NCI-H2171 treated with DMSO at 0.1 percent for 48 hours (cell line): ENCODE data around the gene PLEKHA5.
"Not testable (repeated sequence)": the region's sequence is repeated elsewhere in the genome, so short reads cannot be mapped to it uniquely, and the experiment has no call there.

ENCODE experiments used
- DNase-seq: peaks from one replicate; lab custom pipeline; 2025; lab: John Stamatoyannopoulos, UW

PLEKHA5 gene

DNA sequence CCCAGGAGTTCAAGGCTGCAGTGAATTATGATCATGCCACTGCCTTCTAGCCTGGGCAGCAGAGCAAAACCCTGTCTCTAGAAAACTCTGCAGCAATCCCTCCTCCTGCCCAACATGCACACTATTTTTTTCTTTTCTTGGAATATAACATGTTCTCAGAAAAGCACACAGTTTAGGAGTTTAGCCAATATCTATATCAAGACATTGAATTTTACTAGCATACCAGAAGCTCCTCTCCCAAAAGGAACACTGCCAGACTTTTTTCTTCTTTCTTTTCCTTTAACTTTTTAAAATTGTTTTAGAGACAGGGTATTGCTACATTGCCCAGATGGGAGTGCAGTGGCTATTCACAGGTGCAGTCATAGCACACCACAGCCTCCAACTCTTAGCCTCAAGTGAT is 202.7 kb downstream of the PLEKHA5 start:
- no peak for DNase-seq

GRCh38 chr12:19338405-19338804 is 208.9 kb downstream of the PLEKHA5 start:
- no peak for DNase-seq

DNA sequence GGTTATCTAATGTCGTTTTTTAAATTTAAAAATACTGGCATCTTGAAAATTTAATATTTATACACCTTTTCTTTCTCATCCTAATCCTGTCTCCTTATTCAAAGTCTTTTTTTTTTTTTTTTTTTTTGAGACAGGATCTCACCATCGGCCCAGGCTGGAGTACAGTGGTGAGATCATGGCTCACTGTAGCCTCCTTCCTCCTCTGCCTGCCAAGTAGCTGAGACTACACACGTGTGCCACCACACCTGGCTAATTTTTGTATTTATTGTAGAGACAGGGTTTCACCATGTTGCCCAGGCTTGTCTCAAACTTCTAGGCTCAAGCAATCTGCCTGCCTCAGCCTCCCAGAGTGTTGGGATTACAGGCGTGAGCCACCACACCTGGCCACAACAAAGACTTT is 221.3 kb downstream of the PLEKHA5 start:
- DNase-seq, result peak; percentile 22

DNA sequence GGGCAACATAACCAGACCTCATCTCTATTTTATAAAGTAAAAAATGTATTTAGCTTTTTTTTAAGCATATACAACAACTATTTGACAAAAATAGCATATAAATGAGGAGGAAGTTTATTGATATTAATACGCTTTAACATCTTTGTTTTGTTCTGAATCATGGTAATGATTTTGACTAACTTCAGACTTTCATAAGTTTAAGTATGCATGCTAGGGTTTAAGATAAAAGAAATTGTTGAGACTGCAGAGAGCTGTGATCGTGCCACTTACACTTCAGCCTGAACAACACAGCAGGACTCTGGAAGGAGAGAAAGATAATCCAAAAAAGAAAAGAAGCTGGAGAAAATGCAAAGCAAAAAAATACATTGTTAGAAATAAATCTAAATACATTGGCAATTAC is 221.8 kb downstream of the PLEKHA5 start:
- DNase-seq, result no peak

GRCh38 chr12:19369691-19370148 is 240.2 kb downstream of the PLEKHA5 start:
- peak; percentile 83 for DNase-seq

DNA sequence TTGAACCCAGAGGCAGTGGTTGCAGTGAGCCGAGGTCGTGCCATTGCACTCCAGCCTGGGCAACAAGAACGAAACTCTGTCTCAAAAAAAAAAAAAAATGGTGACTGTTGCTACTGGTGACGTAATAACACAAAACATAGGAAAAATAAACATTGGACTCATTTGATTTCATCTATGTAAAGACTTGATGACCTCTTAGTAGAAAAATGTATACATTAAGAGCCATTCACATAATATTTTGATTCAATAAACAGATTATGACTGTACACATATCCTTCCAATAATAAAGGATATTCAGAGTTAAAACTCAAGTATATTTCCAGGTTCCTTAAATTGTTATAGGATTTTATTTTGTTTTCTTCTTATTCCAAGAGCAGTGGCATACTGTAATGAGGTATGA is 244.1 kb downstream of the PLEKHA5 start:
- no peak for DNase-seq

GRCh38 chr12:19375888-19376287 is 246.4 kb downstream of the PLEKHA5 start:
- no peak for DNase-seq

DNA sequence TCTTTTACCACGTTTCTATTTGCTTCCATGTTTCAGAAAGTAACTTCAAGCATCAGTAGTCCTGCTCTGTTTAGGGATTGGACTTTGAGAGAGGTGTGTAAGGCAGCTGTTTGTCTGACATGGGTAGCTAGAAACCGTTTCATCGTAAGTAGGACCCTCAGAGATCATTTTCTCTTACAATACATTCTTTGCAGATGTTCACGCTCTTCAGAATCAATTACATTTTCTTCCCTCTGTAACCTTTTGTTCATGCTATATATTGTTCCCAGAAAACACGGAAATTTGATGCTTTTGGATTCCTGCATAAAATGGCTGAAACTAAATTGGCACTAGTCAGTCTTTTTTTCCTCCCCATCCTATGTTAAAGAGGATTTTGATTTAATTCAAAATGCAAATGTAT is 247.2 kb downstream of the PLEKHA5 start:
- DNase-seq, result no peak

DNA sequence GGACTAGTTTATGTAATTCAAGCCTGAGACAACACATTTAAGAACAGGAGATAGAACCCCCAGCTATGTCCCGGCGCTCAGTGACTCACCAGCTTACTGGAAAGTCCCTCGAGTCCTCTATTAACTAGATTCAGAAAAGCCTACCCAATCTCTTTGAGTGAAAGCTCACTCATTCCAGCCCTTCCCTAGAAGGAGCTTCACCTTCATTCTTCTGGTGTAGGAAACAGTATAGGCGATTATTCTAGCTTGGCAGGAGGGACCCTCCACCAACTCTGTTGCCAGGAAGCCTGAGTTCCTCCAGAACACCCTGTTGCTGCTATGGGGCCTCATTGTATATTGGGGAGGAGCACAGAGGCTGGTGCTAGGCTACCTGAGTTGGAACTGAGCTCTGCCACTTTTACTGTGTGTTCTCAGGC is 252.6 kb downstream of the PLEKHA5 start:
- no peak for DNase-seq

DNA sequence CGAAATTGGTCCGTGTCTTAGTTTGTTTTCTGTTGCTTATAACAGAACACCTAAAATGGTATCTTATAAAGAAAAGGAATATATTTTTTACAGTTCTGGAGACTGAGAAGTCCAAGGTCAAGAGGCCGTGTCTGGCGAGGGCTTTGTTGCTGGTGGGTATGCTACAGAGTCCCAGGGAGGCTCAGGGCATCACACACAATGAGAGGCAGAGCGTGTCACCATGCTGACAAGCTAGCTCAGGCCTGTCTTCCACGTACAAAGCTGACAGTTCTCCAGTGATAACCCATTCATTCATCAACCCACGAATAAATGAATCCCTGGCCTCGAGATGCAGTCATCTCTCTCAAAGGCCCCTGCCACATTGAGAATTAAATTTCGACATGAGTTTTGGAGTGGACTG is 253.0 kb downstream of the PLEKHA5 start:
- no peak for DNase-seq

- no peak for DNase-seq
Measured at GRCh38 chr12:19387161-19387560, 257.6 kb downstream of the PLEKHA5 start.

DNA sequence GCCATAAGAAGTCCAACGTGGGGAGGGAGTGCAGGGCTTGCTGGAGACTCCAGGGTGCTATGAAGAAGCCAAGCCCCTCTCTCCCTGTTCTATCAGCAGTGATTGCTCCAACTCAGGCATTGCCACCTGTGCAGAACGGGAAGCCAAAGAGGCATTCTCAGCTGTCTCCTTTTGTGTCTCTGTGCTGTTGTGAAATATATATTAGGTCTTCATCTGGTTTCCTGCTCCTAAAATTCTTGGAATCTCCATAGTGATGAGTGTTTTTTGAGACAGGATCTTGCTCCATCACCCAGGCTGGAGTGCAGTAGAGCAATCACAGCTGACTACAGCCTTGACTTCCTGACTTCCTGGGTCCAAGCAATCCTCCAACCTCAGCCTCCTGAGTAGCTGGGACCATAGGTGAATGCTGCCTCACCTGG is 258.6 kb downstream of the PLEKHA5 start:
- no peak for DNase-seq

GRCh38 chr12:19390051-19390598 is 260.6 kb downstream of the PLEKHA5 start:
- DNase-seq, result no peak

GRCh38 chr12:19392644-19393043 is 263.1 kb downstream of the PLEKHA5 start:
- DNase-seq, result not testable (repeated sequence)

GRCh38 chr12:19394385-19394784 is 264.9 kb downstream of the PLEKHA5 start:
- DNase-seq, result no peak

DNA sequence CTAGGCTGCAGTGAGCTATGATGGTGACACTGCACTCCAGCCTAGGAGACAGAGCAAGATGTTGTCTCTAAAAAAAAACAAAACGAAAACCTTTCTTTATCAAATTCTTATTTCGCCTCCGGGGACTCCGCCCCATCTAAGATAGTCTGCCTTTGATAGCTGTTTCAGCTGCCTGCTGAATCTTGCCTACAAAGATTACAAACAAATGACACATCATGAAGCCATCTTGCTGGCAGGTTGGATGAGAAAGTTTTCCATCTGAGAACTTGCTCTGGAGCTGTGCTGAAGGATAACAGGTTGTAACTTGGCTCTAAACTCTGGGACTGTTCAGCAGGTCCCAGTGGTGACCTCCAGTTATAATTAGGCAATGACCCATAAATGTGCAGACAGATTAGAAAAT is 268.0 kb downstream of the PLEKHA5 start:
- no peak for DNase-seq

GRCh38 chr12:19398376-19399363 is 269.1 kb downstream of the PLEKHA5 start:
- no peak for DNase-seq

GRCh38 chr12:19400649-19401285 is 271.2 kb downstream of the PLEKHA5 start:
- peak; percentile 23 for DNase-seq

DNA sequence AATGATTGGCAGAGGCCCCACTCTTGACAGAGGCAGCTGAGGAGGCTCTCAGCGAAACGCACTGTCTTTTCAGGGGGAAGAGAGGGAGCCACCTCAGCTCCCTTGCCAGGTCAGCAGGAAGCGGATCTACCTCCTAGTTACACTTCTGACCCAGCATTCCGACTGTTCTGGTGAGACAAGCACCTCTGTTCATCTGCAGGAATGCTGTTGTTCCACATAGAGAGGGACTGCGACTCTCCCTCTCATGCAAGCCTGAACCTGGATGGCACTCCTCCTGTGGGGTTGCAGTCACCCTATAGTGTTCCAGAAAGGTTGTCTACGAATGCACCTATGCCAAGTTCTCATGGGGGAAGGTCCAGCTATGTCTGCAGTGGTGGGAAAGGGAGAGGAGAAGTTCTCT is 272.7 kb downstream of the PLEKHA5 start:
- no peak for DNase-seq

DNA sequence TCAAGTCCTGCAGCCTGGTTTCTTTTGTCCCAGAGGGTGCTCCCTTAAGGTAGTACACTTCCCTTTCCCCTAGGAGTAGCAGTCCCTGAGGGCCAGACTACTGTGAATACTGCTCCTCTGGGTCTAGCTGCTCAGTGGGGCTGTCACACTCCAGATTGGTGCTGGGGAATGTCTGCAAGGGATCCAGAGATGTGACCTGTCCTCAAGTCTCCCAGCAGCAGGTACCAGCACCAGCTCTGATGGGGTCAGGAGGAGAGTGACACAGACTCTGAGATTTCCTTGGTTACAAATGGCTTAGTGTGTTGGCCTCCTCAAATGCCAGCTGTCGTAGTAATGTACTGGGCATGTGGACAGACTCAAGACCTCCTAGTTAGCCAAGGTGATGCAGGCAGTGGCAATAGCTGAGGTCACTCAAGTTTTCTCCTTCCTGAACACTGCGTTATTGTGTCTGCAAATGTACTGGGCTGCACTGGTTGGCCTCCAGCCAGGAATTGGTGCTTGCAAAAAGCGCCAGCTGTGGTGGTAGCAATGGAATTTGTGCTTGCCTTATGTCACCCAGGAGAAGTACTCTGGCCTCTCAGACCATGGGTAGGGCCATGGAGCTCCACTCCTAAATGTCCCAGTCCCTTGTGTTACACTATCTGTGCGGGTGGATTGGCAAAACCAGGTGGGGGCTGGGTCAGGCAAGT is 273.4 kb downstream of the PLEKHA5 start:
- DNase-seq, result no peak

GRCh38 chr12:19404242-19404880 is 274.8 kb downstream of the PLEKHA5 start:
- no peak for DNase-seq

GRCh38 chr12:19409376-19409775 is 279.8 kb downstream of the PLEKHA5 start:
- DNase-seq, result no peak
